Osteocyte (in vitro differentiated cells): ENCODE measurements around the gene EPS8. TPM values are rescaled to one million over a fixed set of nuclear protein-coding genes. Genes with fewer than 3 reads are reported as not detected.
"Not testable (repeated sequence)": the region's sequence is repeated elsewhere in the genome, so short reads cannot be mapped to it uniquely, and the experiment has no call there.

ENCODE experiments used
- DNase-seq: peaks from one replicate; pipeline ENCODE4 v3.0.0; 2021; ENCODE audit warnings: mixed read lengths; ENCODE audit not compliant: unreplicated experiment; ENCODE audit errors: extremely low spot score
- H3K27ac Mint-ChIP-seq: one replicate; pipeline ENCODE4 v1.8.0; 2021; ENCODE audit warnings: mild to moderate bottlenecking, mixed read lengths; ENCODE audit not compliant: unreplicated experiment
- H3K27me3 Mint-ChIP-seq: one replicate; pipeline ENCODE4 v1.8.0; 2021; ENCODE audit warnings: mixed read lengths; ENCODE audit not compliant: unreplicated experiment
- H3K36me3 Mint-ChIP-seq: one replicate; pipeline ENCODE4 v1.8.0; 2021; ENCODE audit warnings: mixed read lengths; ENCODE audit not compliant: unreplicated experiment
- H3K4me1 Mint-ChIP-seq: one replicate; pipeline ENCODE4 v1.8.0; 2021; ENCODE audit warnings: mixed read lengths; ENCODE audit not compliant: unreplicated experiment
- H3K4me3 Mint-ChIP-seq: one replicate; pipeline ENCODE4 v1.8.0; 2021; ENCODE audit warnings: mild to moderate bottlenecking, moderate library complexity, mixed read lengths; ENCODE audit not compliant: unreplicated experiment
- H3K9me3 Mint-ChIP-seq: one replicate; pipeline ENCODE4 v1.8.0; 2021; ENCODE audit warnings: mixed read lengths; ENCODE audit not compliant: unreplicated experiment
- total RNA-seq: library from RNA; stranded (reverse); gene quantifications from 2 replicates; pipeline ENCODE4 v1.2.1, GENCODE V29; 2021
- TF ChIP-seq, protein P1 (sequence below): fragments of 200-600 bp; sonication (generic); IDR thresholded peaks from 2 replicates; pipeline ENCODE4 v1.5.0; 2021; ENCODE audit warnings: antibody characterized with exemption, mild to moderate bottlenecking, moderate library complexity

The EPS8 gene
- total RNA-seq, 1 donor from 2014 or later = 308 TPM

DNA sequence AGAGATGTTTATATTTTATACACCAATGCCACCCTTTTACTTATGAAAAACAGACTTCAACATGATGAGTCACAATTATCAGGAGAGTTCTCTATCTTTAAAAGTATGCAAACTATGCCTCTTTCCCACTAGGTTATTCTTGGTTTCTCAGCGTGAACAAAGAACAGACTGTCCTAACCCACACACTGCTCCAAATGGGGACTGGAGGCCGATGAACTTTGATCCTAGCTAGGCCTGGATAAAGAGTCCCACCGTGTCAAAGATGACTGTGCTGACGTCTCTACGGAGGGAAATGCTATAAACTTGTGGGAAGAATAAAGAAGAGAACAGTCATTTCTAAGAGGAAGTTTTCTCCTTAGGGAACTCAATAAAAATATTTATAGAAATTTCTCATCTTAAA, 160.1 kb downstream of the EPS8 start:
- Mint-ChIP-seq H3K27ac (peak overlapping the region; percentile 98), H3K4me1 (peaks cover 86% of the 10 kb centered on the region), H3K9me3 (peaks cover 13% of the 10 kb centered on the region), H3K4me3 (no peak overlapping the region), H3K36me3 (peaks cover 52% of the 10 kb centered on the region), H3K27me3 (no peaks in the 10 kb centered on the region)
- DNase-seq = no peak
- TF ChIP-seq, protein P1, sequence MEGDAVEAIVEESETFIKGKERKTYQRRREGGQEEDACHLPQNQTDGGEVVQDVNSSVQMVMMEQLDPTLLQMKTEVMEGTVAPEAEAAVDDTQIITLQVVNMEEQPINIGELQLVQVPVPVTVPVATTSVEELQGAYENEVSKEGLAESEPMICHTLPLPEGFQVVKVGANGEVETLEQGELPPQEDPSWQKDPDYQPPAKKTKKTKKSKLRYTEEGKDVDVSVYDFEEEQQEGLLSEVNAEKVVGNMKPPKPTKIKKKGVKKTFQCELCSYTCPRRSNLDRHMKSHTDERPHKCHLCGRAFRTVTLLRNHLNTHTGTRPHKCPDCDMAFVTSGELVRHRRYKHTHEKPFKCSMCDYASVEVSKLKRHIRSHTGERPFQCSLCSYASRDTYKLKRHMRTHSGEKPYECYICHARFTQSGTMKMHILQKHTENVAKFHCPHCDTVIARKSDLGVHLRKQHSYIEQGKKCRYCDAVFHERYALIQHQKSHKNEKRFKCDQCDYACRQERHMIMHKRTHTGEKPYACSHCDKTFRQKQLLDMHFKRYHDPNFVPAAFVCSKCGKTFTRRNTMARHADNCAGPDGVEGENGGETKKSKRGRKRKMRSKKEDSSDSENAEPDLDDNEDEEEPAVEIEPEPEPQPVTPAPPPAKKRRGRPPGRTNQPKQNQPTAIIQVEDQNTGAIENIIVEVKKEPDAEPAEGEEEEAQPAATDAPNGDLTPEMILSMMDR = no peak

DNA sequence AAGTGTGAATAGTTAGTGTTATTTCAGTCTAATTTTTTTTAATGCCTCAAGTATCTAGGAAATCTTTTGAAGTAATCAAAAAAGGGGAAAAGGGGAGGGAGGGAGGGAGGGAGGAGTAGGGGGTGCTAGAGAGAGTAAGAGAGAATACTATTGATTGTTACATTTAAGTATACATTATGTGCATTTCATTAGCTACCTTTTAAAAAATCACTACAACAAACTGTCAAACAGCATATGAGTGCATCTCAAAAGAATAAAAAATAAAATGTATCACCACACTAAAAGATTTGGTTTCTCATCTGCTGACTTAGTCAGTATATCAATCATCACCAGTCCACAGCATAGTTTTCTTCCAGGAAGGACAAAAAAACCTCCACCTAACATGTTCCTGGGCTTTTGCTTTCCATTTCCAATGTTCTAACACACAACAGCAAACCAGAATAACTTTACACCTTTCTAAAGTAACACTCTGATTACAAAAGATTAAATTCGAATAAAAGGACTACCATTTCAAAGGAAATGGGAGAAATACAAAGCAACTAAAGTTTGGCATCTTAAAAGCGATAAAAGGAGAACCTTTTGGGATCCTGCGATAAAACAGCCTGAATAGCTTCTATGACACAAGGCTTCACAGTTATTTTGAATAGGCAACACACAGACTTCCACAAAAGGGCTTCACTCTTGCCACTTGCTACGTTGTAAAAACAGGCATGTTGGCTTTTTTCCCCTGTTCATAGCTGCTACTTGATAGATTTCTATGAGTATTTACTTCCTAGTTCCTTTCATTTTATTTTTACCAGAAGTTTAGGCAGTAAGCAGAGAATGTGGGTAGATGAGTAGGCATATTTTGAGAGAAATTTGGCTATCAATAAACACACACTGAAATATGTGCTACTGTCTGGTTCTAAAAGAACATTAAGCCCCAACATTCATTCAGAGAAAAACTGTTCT, 160.9 kb downstream of the EPS8 start:
- Mint-ChIP-seq H3K36me3 (peaks cover 52% of the 10 kb centered on the region), H3K4me3 (peak overlapping the region; percentile 31), H3K27ac (peak overlapping the region; percentile 98), H3K9me3 (peaks cover 9% of the 10 kb centered on the region), H3K4me1 (peaks cover 79% of the 10 kb centered on the region), H3K27me3 (no peaks in the 10 kb centered on the region)
- DNase-seq = no peak
- TF ChIP-seq, protein P1 = no peak

DNA sequence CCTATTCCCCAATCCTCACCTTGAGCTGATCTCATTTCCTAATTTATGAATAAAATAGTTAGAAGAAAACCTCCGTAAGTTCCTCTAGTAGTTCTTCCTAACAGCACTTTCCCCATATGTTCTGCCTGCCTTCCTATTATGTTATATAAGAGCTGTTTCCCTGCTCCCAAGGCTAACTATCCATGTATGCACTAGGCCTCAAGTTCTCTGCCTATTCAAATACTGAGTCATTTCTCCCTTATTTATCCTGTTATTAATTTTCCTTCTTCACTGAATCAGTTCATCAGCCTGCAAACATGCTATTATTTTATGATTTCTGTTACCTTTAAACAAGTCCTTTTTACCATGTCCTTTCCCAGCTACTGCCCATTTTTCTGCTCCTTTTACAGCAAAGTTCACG, 164.1 kb downstream of the EPS8 start:
- peaks cover 9% of the 10 kb centered on the region for H3K9me3 Mint-ChIP-seq
- H3K4me1 Mint-ChIP-seq = peaks cover 73% of the 10 kb centered on the region
- no peak overlapping the region for H3K4me3 Mint-ChIP-seq
- no peak for DNase-seq
- H3K27ac Mint-ChIP-seq = peak overlapping the region; percentile 98
- no peaks in the 10 kb centered on the region for H3K27me3 Mint-ChIP-seq
- peaks cover 59% of the 10 kb centered on the region for H3K36me3 Mint-ChIP-seq
- TF ChIP-seq, protein P1 = no peak

DNA sequence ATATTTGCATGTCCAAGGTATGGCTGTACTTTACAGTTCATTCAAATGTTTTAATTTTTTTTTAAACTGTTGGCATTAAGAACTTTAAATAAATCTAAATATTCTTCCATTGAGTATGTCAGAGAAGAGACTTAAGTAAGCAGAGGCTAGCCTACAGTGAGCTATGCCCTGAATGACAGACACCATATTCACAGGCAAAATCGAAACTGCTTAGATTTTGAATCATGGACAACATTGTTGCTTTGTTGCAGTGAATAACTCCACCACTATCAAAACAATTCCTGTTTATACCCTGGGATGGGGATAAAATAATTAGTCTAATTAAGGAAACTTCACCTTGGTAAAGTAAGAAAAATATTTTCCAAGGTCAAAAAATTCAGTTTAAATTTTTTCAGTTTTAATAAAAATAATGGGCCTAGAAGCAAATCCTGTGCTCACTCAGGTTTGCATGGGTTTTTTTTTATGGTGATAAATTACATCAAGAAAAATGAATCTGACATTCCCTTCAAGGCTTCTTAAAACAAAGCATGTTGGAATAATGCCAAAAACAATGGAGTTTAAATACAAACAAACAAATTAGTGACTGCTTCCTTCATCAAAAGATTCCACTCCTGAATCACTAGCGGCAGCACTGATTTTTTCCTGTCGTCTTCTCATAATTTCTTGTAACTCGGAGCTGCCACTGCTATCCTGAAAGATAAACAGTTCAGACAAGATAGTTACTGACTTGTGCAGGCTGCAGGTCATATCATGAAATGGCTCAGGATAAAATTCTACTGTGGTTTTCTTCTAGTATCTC, 168.2 kb downstream of the EPS8 start:
- no peak for DNase-seq
- peaks cover 8% of the 10 kb centered on the region for H3K9me3 Mint-ChIP-seq
- peak overlapping the region; percentile 78 for H3K27ac Mint-ChIP-seq
- H3K36me3 Mint-ChIP-seq = peaks cover 87% of the 10 kb centered on the region
- no peak overlapping the region for H3K4me3 Mint-ChIP-seq
- no peaks in the 10 kb centered on the region for H3K27me3 Mint-ChIP-seq
- peaks cover 45% of the 10 kb centered on the region for H3K4me1 Mint-ChIP-seq
- TF ChIP-seq, protein P1 = no peak

DNA sequence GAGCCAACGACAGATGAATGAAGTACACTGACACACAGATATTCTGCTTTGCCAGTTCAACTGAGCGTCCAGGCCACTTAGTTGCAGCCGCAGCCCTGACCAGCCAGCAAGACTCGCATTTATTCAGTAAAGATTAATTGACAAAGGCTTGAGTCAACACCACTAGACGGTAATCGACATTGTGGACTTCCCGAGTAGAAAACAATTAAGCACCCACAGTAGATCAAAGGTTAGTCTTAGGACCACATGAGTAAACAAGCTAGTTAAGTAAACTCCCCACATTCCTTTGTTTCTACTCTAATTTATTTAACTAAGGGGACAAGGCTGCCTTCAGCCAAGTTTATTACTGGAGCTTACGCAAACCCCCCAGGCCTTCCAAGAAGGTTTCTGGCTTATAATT, 172.7 kb downstream of the EPS8 start:
- H3K9me3 Mint-ChIP-seq = peaks cover 21% of the 10 kb centered on the region
- peaks cover 68% of the 10 kb centered on the region for H3K36me3 Mint-ChIP-seq
- not testable (repeated sequence) for DNase-seq, H3K27ac Mint-ChIP-seq, H3K4me3 Mint-ChIP-seq, H3K27me3 Mint-ChIP-seq
- H3K4me1 Mint-ChIP-seq = peaks cover 24% of the 10 kb centered on the region
